Liver (tissue), 9 donors: ENCODE data around the gene OSCP1. TPM values are rescaled to one million over a fixed set of nuclear protein-coding genes. Genes with fewer than 3 reads are reported as not detected.

Experiments used
- DNase-seq: peaks from one replicate; pipeline ENCODE4 v3.0.0-alpha.2; 2017; ENCODE audit warnings: low spot score
- H3K27ac ChIP-seq, 2 donors: one replicate each; pipeline ENCODE4 v1.7.0; 2013; ENCODE audit warnings: inconsistent platforms in 2 of 2, low read length in 2 of 2, control low read depth in 1 of 2, low read depth in 1 of 2, mild to moderate bottlenecking in 1 of 2
- H3K27me3 ChIP-seq, 4 donors: one replicate each; pipeline versions ENCODE4 v1.6.1 to v1.7.0; 2013; ENCODE audit warnings: low read length in 3 of 4, inconsistent platforms in 1 of 4, mild to moderate bottlenecking in 1 of 4, moderate library complexity in 1 of 4; ENCODE audit not compliant: control insufficient read depth in 4 of 4, insufficient read depth in 4 of 4
- H3K36me3 ChIP-seq, 4 donors: one replicate each; pipeline versions ENCODE4 v1.6.1 to v1.7.0; 2013; ENCODE audit warnings: low read length in 3 of 4, mild to moderate bottlenecking in 3 of 4, low read depth in 1 of 4, moderate library complexity in 1 of 4; ENCODE audit not compliant: control insufficient read depth in 4 of 4, insufficient read depth in 3 of 4
- H3K4me1 ChIP-seq, 4 donors: one replicate each; pipeline versions ENCODE4 v1.6.1 to v1.7.0; 2013; ENCODE audit warnings: low read length in 3 of 4, mild to moderate bottlenecking in 3 of 4, moderate library complexity in 1 of 4; ENCODE audit not compliant: control insufficient read depth in 4 of 4, insufficient read depth in 4 of 4
- H3K4me3 ChIP-seq, 3 donors: one replicate each; pipeline versions ENCODE4 v1.6.1 to v1.7.0; 2013; ENCODE audit warnings: low read length in 3 of 3, control low read depth in 1 of 3, low read depth in 1 of 3, mild to moderate bottlenecking in 1 of 3
- H3K9ac ChIP-seq, 2 donors: one replicate each; pipeline ENCODE4 v1.7.0; 2013; ENCODE audit warnings: low read length in 2 of 2, mild to moderate bottlenecking in 2 of 2, moderate library complexity in 2 of 2, control low read depth in 1 of 2, low read depth in 1 of 2
- H3K9me3 ChIP-seq, 4 donors: one replicate each; pipeline versions ENCODE4 v1.6.1 to v1.7.0; 2013; ENCODE audit warnings: low read length in 3 of 4; ENCODE audit not compliant: control insufficient read depth in 4 of 4
- EGR1 ChIP-seq, 2 donors: IDR thresholded peaks; 2 replicates each; pipeline ENCODE4 v1.6.1; 2016 to 2018; ENCODE audit warnings: antibody characterized with exemption in 2 of 2, low read depth in 2 of 2
- FOXA1 ChIP-seq: IDR thresholded peaks from 2 replicates; pipeline ENCODE4 v1.6.1; 2016; ENCODE audit warnings: antibody characterized with exemption
- FOXA2 ChIP-seq: IDR thresholded peaks from 2 replicates; pipeline ENCODE4 v1.6.1; 2016; ENCODE audit warnings: antibody characterized with exemption
- GABPA ChIP-seq, 2 donors: IDR thresholded peaks in 1 of 2; conservative IDR thresholded peaks in 1 of 2; 2 replicates each; pipeline ENCODE4 v1.6.1; 2016; ENCODE audit warnings: antibody characterized with exemption in 2 of 2, mild to moderate bottlenecking in 1 of 2, moderate library complexity in 1 of 2
- HNF4A ChIP-seq, 2 donors: conservative IDR thresholded peaks; 2 replicates each; pipeline ENCODE4 v1.6.1; 2016; ENCODE audit warnings: antibody characterized with exemption in 2 of 2, mild to moderate bottlenecking in 2 of 2
- HNF4G ChIP-seq: IDR thresholded peaks from 2 replicates; pipeline ENCODE4 v1.6.1; 2016; ENCODE audit warnings: antibody characterized with exemption
- JUND ChIP-seq, 2 donors: IDR thresholded peaks; 2 replicates each; pipeline ENCODE4 v1.6.1; 2016; ENCODE audit warnings: antibody characterized with exemption in 2 of 2
- RAD21 ChIP-seq, 2 donors: IDR thresholded peaks; 2 replicates each; pipeline ENCODE4 v1.6.1; 2016; ENCODE audit warnings: antibody characterized with exemption in 2 of 2, mild to moderate bottlenecking in 2 of 2
- RXRA ChIP-seq, 2 donors: IDR thresholded peaks; 2 replicates each; pipeline ENCODE4 v1.6.1; 2017 to 2018; ENCODE audit warnings: antibody characterized with exemption in 2 of 2, mild to moderate bottlenecking in 1 of 2
- TAF1 ChIP-seq: conservative IDR thresholded peaks from 2 replicates; pipeline ENCODE4 v1.6.1; 2016; ENCODE audit warnings: antibody characterized with exemption, mild to moderate bottlenecking
- YY1 ChIP-seq: IDR thresholded peaks from 2 replicates; pipeline ENCODE4 v1.6.1; 2016; ENCODE audit warnings: antibody characterized with exemption, mild to moderate bottlenecking
- WGBS: extraction: QIAGEN DNeasy Blood & Tissue Kit; methylation state at CpG from one replicate; pipeline ENCODE4 v1.1.7; 2013; 5-methylcytosine and 5-hydroxymethylcytosine counted together
- polyA plus RNA-seq, 2 donors: library from polyadenylated mRNA; stranded (reverse) in 1 of 2; unstranded in 1 of 2; fragments of 200-250 nt in 1 of 2; fragments of >200 nt in 1 of 2; fragmentation: Nextera tagmentation in 1 of 2; extraction: Ambion mirVana in 1 of 2; gene quantifications; one replicate each; pipeline versions ENCODE4 v1.2.1 to v1.2.3, GENCODE V29; 2013 to 2015
- total RNA-seq, 2 donors: library from RNA; depleted of rRNA; stranded (reverse); fragments of >200 nt; gene quantifications; one replicate each; pipeline ENCODE4 v1.2.3, GENCODE V29; 2014
- TF ChIP-seq, protein P1 (sequence below): IDR thresholded peaks from 2 replicates; pipeline ENCODE4 v1.6.1; 2016; ENCODE audit warnings: antibody characterized with exemption
- TF ChIP-seq, protein P2 (sequence below): IDR thresholded peaks from 2 replicates; pipeline ENCODE4 v1.6.1; 2016; ENCODE audit warnings: antibody characterized with exemption
- TF ChIP-seq, protein P3 (sequence below): fragments of 150-350 bp; IDR thresholded peaks from 2 replicates; pipeline ENCODE4 v1.5.1; 2017; ENCODE audit warnings: improper control_type of control experiment, low read depth, low read length; ENCODE audit not compliant: missing input control
- TF ChIP-seq, protein P4 (sequence below): IDR thresholded peaks from 2 replicates; pipeline ENCODE4 v1.6.1; 2016; ENCODE audit warnings: antibody characterized with exemption
- TF ChIP-seq, protein P5 (sequence below): IDR thresholded peaks from 2 replicates; pipeline ENCODE4 v1.6.1; 2016; ENCODE audit warnings: antibody characterized with exemption, mild to moderate bottlenecking
- donor health status: healthy.
- donor health status: healthy.
- donor health status: healthy.
- donor health status: healthy.
- donor health status: healthy.

Gene OSCP1
- total and polyA plus RNA-seq, 4 donors, result 1.1 to 1.7 (median 1.5) TPM

GRCh38 chr1:36387141-36387949, 62.9 kb downstream of the OSCP1 start:
- no peak for TF ChIP-seq GABPA (IDR thresholded peaks at IDR 0.05 in 1 of 2, conservative IDR thresholded peaks at IDR 0.05 in 1 of 2)
- TF ChIP-seq HNF4A (conservative IDR thresholded peaks at IDR 0.05), result no peak
- TF ChIP-seq TAF1, result no peak
- TF ChIP-seq, protein P1, sequence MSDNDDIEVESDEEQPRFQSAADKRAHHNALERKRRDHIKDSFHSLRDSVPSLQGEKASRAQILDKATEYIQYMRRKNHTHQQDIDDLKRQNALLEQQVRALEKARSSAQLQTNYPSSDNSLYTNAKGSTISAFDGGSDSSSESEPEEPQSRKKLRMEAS, result no peak
- TF ChIP-seq YY1, result no peak
- TF ChIP-seq JUND (IDR thresholded peaks at IDR 0.05), result no peak
- TF ChIP-seq, protein P2, sequence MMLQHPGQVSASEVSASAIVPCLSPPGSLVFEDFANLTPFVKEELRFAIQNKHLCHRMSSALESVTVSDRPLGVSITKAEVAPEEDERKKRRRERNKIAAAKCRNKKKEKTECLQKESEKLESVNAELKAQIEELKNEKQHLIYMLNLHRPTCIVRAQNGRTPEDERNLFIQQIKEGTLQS, result no peak
- no peak for TF ChIP-seq RXRA (IDR thresholded peaks at IDR 0.05)
- TF ChIP-seq, protein P3, sequence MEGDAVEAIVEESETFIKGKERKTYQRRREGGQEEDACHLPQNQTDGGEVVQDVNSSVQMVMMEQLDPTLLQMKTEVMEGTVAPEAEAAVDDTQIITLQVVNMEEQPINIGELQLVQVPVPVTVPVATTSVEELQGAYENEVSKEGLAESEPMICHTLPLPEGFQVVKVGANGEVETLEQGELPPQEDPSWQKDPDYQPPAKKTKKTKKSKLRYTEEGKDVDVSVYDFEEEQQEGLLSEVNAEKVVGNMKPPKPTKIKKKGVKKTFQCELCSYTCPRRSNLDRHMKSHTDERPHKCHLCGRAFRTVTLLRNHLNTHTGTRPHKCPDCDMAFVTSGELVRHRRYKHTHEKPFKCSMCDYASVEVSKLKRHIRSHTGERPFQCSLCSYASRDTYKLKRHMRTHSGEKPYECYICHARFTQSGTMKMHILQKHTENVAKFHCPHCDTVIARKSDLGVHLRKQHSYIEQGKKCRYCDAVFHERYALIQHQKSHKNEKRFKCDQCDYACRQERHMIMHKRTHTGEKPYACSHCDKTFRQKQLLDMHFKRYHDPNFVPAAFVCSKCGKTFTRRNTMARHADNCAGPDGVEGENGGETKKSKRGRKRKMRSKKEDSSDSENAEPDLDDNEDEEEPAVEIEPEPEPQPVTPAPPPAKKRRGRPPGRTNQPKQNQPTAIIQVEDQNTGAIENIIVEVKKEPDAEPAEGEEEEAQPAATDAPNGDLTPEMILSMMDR, result no peak
- TF ChIP-seq, protein P4, sequence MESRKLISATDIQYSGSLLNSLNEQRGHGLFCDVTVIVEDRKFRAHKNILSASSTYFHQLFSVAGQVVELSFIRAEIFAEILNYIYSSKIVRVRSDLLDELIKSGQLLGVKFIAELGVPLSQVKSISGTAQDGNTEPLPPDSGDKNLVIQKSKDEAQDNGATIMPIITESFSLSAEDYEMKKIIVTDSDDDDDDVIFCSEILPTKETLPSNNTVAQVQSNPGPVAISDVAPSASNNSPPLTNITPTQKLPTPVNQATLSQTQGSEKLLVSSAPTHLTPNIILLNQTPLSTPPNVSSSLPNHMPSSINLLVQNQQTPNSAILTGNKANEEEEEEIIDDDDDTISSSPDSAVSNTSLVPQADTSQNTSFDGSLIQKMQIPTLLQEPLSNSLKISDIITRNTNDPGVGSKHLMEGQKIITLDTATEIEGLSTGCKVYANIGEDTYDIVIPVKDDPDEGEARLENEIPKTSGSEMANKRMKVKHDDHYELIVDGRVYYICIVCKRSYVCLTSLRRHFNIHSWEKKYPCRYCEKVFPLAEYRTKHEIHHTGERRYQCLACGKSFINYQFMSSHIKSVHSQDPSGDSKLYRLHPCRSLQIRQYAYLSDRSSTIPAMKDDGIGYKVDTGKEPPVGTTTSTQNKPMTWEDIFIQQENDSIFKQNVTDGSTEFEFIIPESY, result no peak
- no peak for TF ChIP-seq FOXA2
- no peak for TF ChIP-seq HNF4G
- peaks cover 6 to 39% (median 25%) of the 10 kb centered on the region in 4 donors for H3K4me1 ChIP-seq
- H3K9ac ChIP-seq, result peak overlapping the region; percentile 25 to 82
- H3K27ac ChIP-seq, result peak overlapping the region; percentile 91 to 96
- WGBS, result 68% methylated on average over 10 of the region's 10 CpGs
- no peak for DNase-seq
- H3K9me3 ChIP-seq, result no peaks in the 10 kb centered on the region
- no peaks in the 10 kb centered on the region for H3K27me3 ChIP-seq
- peak overlapping the region; percentile 9 to 45 (median 38) for H3K4me3 ChIP-seq
- H3K36me3 ChIP-seq, result peaks cover 0 to 14% (median 11%) of the 10 kb centered on the region in 4 donors

DNA sequence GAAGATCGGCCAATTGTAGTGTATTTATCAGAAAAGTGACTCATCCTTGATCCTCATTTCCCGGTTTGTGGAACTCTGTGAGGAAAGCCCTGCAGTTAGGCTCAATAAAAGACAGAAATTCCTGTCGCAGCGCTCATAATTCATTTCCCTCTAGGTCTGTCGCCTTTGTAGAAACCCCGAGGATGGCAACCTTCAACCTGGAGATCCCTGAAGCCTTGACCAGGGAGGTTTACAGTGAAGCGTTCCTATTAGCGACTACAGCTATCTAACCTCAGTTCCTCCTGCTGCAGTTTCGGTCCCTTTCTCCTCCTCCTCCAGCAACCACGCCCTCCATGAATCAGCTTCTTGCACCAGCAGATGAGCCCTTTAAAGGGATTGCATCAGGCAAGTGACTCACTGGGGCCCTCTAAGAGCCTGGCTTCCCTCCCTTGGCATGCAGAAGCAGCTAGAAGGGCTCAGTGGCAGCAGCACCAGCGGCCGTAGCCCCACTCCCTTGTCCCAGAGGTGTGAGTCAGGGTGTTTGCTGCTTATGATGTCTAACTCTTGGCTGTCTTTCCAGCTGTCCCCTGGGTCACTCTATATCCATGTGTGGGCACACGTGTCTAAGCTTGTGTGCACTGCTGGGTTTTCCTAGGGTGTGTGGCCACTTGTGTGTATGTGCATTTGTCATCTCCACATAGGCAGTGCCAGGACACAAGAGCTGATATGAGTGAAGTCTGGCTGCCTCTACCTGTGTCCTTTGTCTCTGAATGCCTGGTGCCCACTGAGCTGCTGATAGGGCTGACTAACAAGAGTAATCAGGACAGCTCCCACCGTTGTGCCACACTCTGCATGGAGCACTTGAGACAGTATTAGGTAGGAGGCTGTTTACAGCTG, 63.7 kb downstream of the OSCP1 start:
- H3K36me3 ChIP-seq, result peaks cover 0 to 9% (median 6%) of the 10 kb centered on the region in 4 donors
- H3K9ac ChIP-seq, result peak overlapping the region; percentile 25 to 82
- H3K27ac ChIP-seq, result peak overlapping the region; percentile 91 to 96
- no peaks in the 10 kb centered on the region for H3K9me3 ChIP-seq
- WGBS, result under 1% methylated on average over 14 of the region's 14 CpGs
- H3K4me3 ChIP-seq, result peak overlapping the region; percentile 9 to 45 (median 38)
- peak; percentile 80 for DNase-seq
- H3K27me3 ChIP-seq, result no peaks in the 10 kb centered on the region
- H3K4me1 ChIP-seq, result peaks cover 6 to 39% (median 25%) of the 10 kb centered on the region in 4 donors
- TF ChIP-seq, protein P1, result peak; percentile 71
- no peak for TF ChIP-seq RAD21 (IDR thresholded peaks at IDR 0.05)
- TF ChIP-seq, protein P2, result peak; percentile 95
- TF ChIP-seq FOXA2, result peak; percentile 10
- TF ChIP-seq EGR1 (IDR thresholded peaks at IDR 0.05; ENCODE audit: low read depth in 2 of 2), result no peak
- peak in 1 of 2 donors; percentile 3 for TF ChIP-seq RXRA (IDR thresholded peaks at IDR 0.05)
- TF ChIP-seq, protein P3, result no peak
- TF ChIP-seq JUND (IDR thresholded peaks at IDR 0.05), result peak; percentile 98
- TF ChIP-seq, protein P5, sequence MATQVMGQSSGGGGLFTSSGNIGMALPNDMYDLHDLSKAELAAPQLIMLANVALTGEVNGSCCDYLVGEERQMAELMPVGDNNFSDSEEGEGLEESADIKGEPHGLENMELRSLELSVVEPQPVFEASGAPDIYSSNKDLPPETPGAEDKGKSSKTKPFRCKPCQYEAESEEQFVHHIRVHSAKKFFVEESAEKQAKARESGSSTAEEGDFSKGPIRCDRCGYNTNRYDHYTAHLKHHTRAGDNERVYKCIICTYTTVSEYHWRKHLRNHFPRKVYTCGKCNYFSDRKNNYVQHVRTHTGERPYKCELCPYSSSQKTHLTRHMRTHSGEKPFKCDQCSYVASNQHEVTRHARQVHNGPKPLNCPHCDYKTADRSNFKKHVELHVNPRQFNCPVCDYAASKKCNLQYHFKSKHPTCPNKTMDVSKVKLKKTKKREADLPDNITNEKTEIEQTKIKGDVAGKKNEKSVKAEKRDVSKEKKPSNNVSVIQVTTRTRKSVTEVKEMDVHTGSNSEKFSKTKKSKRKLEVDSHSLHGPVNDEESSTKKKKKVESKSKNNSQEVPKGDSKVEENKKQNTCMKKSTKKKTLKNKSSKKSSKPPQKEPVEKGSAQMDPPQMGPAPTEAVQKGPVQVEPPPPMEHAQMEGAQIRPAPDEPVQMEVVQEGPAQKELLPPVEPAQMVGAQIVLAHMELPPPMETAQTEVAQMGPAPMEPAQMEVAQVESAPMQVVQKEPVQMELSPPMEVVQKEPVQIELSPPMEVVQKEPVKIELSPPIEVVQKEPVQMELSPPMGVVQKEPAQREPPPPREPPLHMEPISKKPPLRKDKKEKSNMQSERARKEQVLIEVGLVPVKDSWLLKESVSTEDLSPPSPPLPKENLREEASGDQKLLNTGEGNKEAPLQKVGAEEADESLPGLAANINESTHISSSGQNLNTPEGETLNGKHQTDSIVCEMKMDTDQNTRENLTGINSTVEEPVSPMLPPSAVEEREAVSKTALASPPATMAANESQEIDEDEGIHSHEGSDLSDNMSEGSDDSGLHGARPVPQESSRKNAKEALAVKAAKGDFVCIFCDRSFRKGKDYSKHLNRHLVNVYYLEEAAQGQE, result peak; percentile 79
- TF ChIP-seq GABPA (IDR thresholded peaks at IDR 0.05 in 1 of 2, conservative IDR thresholded peaks at IDR 0.05 in 1 of 2), result no peak
- TF ChIP-seq YY1, result peak; percentile 75
- peak; percentile 8 for TF ChIP-seq HNF4G
- TF ChIP-seq TAF1, result peak; percentile 78
- TF ChIP-seq FOXA1, result peak; percentile 0
